ENCODE measurements around the gene CNP.

DNA sequence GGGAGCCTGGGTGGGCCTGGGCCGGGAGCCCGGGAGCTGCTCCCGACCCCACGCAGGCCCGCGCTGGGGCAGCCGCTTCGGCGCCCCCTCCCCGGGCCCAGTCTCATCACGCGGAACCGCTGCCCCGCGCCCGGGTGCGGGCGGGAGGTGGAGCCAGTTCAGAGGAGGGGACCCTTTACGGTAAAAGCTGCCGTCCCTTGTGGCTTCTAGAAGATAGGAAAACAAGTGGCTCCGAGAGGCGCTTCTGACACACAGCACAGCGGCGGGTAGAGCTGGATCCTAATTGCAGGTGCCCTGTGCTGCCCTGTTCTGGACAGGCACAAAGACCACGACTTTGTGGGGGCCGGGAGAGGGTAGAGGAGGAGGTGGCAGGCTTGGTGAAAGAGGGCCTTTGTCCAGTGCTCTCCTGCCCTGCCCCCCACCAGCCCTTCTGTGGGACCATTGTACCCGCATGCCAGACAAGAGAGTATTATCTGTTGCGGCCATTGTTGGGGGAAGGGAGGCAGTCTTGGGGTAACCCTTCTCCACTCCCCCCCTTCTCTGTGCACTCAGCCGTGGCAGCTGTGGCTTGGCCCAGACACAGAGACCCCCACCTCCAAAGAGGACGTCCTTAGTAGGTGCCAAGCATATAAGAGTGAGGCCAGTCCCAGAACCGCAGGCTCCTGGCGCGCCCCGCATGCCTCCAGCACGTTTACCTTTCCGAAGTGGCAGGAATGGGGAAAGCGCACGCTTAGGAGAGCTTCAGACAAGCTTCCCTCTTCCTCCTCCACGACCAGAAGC, 736 bp downstream of the CNP start:
- TF ChIP-seq CTCF (IDR thresholded peaks at IDR 0.05) (no peak), EZH2 (IDR thresholded peaks at IDR 0.05; ENCODE audit: borderline replicate concordance, insufficient read depth, low read depth, low read length, poor library complexity, severe bottlenecking) (no peak)
